GM18505 (cell line): ENCODE data around the gene TP53I11.

ENCODE experiments used
- ATAC-seq: cut with Tn5 transposase; IDR thresholded peaks from one replicate; pipeline ENCODE4 v1.9.1; 2021; ENCODE audit not compliant: unreplicated experiment
- POLR2A ChIP-seq: IDR thresholded peaks from 4 replicates; pipeline ENCODE4 v1.6.1; 2011; ENCODE audit warnings: borderline replicate concordance; ENCODE audit not compliant: insufficient read depth, insufficient read length; ENCODE audit errors: extremely low read depth

The TP53I11 gene

DNA sequence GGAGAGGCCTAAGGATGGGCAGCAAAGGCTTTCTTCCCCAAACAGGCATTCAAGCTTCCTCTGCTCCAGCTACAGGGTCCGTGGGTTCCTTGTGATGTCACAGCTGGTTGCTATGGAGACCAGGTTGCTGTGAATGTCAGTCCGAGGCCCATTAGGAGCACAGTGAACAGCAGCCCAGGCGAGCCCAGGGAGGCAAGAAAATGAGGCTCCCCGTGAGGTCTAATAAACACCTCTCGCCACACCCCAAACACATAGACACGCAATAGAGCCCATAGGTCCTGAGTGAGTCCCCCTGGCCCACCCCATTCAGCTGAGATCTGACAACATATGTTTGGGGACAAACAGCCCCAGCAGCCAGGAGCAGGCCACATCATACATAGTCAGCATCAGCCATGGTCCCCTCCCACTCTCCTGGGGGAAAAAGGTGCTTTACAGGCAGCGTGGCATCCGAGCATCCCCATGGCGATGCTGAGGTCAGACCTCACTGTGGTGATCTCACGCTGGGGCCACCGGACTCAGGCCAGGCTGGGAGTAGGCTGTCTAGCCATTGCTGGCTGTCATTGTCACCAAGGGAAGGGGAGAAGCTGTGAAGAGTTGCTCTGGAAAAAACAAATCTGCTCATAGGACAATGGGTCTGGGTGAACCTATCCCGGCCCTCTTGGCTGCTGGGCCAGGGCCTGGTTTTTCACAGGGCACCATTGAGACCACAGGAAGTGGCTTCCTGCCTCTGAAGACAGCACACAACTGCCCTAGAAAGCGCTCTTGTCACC is 23.1 kb upstream of the TP53I11 start:
- no peak for TF ChIP-seq POLR2A
- ATAC-seq: no peak

DNA sequence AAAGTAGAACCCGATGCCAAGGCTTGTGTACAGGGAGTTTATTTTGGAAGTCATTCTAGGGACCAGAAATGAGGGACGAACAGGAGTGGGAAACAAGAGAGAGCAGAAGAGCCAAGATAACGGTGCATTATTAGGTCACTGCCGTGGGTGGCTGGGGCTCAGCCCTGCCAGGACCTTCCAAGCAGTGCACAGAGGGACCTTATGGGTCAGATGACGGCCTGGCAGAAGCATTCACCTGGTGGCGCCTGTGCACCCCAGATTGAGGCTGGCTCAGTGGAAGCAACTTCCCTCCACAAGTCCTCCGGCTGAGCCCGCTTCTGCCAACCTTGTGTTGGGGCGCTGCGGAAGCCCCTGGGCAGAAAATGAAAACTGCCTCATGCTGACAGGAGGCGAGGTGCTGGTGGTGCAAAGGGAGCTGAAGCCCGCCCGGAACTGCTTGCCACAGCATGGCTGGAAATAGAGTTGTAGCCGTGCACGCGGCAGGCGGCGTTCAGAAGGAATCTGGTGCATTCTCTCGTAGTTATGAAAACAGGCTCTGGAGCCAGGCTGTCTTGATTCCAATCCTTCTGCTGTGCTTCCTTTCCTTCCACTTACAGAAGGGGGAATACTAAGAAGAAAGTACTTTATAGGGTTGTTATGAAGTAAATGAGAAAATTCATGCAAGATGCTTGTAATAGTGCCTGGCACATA is 22.2 kb upstream of the TP53I11 start:
- no peak for ATAC-seq
- no peak for TF ChIP-seq POLR2A

DNA sequence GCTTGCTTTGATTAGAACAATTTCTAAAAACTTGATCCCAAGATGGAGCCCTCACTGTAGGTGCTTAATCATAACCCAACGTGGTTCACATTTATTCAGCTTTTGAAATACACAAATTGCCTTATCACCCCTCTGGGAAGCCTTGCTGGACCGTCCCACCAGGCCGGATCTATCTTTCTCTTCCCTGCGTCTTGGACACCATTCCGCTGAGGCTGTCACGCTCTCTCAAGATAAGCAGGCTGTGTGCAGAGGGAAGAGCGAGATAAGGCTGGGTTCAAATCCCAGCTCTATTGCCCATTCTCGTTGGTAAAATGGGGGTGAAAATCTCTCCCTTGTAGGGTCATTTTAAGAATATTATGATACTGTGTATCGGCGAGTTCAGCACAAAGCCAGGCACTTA is 20.5 kb upstream of the TP53I11 start:
- ATAC-seq: no peak
- no peak for TF ChIP-seq POLR2A

- no peak for TF ChIP-seq POLR2A
- ATAC-seq: no peak
These were observed 19.6 kb upstream of the TP53I11 start for GRCh38 chr11:44970293-44970692.

GRCh38 chr11:44969651-44970252 is 19.1 kb upstream of the TP53I11 start:
- TF ChIP-seq POLR2A: no peak
- ATAC-seq: no peak

DNA sequence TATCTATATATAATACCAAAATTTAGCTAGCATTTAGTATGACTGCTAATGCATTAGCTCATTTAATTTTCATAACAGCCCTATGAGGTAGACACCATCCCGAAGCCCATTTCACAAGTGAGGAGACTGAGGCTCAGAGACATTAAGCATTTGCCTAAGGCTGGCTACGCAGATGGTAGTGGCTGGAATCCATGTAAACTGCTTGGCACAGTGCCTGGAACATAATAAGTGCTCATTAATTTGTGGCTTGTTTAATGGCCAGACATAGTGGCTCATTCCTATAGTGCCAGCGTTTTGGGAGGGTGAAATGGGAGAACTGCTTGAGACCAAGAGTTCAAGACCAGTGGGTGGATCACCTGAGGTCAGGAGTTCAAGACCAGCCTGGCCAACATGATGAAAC is 17.8 kb upstream of the TP53I11 start:
- no peak for TF ChIP-seq POLR2A
- no peak for ATAC-seq

GRCh38 chr11:44967930-44968496 is 17.3 kb upstream of the TP53I11 start:
- TF ChIP-seq POLR2A: no peak
- no peak for ATAC-seq

DNA sequence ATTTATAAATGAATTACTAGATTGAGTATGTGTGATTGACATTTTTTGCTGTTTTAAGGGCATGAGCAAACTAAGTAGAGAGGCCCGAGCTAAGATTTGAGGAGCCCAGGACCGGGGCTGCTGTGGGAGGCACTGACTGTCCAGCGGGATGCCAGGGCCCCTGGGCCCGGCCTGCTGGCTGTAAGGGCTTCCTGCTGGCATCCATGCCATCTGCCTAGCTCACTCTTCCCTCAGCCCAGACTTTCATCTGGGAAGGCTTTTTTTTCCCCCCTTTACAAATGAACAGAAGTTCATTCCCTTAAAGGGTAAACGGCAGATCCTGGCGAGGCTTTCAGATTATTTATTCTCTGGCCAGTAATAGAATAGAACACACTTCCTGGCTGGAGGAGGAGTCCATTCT is 16.0 kb upstream of the TP53I11 start:
- no peak for ATAC-seq
- no peak for TF ChIP-seq POLR2A

DNA sequence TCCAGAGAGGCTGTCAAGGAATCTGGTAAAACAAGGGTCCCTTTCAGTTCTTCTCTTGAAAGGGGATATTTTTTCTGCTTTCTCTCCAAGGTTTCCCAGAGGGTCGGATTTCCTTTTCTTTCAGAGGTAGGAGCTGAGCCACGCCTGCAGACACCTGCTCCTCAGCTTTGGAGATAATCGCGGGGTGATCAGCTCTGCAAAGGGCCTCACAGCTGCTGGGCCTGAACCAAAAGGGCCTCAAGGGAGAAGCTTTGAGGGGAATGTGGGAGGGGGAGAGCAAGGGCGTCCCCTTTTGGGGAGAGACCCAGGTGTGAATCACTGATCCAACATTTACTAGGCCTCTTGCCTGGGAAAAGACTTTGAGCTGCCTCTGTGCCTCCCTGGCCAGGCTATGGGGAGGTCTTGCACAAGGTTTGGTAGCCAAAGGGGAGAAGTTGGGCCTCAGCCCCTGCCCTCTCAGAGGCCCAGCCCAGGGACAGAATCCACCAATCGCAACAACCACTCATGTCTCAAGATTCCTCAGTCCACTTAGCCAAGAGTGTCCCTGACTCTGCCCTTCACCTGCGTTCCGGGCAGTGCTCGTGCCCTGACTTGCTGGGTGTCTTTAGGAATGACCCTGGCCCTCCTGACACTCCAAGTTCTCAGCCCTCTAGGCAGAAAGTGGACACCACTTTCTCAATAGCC is 14.0 kb upstream of the TP53I11 start:
- no peak for TF ChIP-seq POLR2A
- ATAC-seq: no peak

DNA sequence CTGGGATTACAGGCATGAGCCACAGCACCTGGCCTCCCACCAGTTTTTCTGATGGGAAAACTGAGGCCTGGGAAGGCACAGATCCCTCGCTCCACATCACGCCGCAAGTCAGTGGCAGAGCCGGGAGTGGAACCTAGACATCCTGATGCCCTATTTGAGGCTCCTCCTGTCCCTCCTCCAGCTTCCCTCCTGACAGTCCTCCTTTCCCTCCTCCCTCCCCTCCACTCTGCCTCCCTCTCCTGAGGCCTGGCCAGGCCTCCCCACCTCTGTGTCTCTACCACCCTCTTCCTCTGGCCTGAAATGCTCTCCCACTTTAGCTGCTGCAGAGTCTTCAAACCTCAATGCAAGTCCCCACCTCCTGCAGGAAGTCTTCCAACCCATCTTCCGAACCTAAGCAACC is 13.3 kb upstream of the TP53I11 start:
- no peak for ATAC-seq
- TF ChIP-seq POLR2A: no peak

- no peak for TF ChIP-seq POLR2A
- ATAC-seq: no peak
These were observed 12.5 kb upstream of the TP53I11 start for GRCh38 chr11:44963136-44963535.

GRCh38 chr11:44962464-44962863 is 11.8 kb upstream of the TP53I11 start:
- TF ChIP-seq POLR2A: no peak
- no peak for ATAC-seq

GRCh38 chr11:44960200-44960845 is 9.6 kb upstream of the TP53I11 start:
- TF ChIP-seq POLR2A: no peak

GRCh38 chr11:44959064-44959463 is 8.4 kb upstream of the TP53I11 start:
- TF ChIP-seq POLR2A: no peak
- ATAC-seq: no peak

More at GRCh38 chr11:44960200-44960845, 9.6 kb upstream of the TP53I11 start:
- ATAC-seq: no peak
